GM12891 (cell line): ENCODE results near the gene SHANK2.

Experiments used
- POLR2A ChIP-seq: IDR thresholded peaks from 2 replicates; pipeline ENCODE4 v1.6.1; 2011; ENCODE audit warnings: low read depth, low read length, control low read depth
- POLR2AphosphoS5 ChIP-seq: IDR thresholded peaks from 2 replicates; pipeline ENCODE4 v1.6.1; 2011; ENCODE audit warnings: low read depth, low read length, control low read depth
- POU2F2 ChIP-seq: IDR thresholded peaks from 2 replicates; pipeline ENCODE4 v1.6.1; 2011; ENCODE audit warnings: low read depth, mild to moderate bottlenecking, control low read depth, low read length, moderate library complexity
- SPI1 ChIP-seq: IDR thresholded peaks from 2 replicates; pipeline ENCODE4 v1.6.1; 2011; ENCODE audit warnings: low read depth, low read length, control low read depth
- TAF1 ChIP-seq: IDR thresholded peaks from 2 replicates; pipeline ENCODE4 v1.6.1; 2011; ENCODE audit warnings: low read depth, low read length, control low read depth

GRCh38 chr11:71298761-71299181 is 46.4 kb upstream of the SHANK2 start:
- TF ChIP-seq SPI1, result no peak
- no peak for TF ChIP-seq TAF1
- TF ChIP-seq POLR2A, result no peak
- TF ChIP-seq POLR2AphosphoS5, result no peak
- TF ChIP-seq POU2F2, result no peak
